ENCODE measurements around the gene NDUFV2.
"Not testable (repeated sequence)": the region's sequence is repeated elsewhere in the genome, so short reads cannot be mapped to it uniquely, and the experiment has no call there.

Gene NDUFV2

DNA sequence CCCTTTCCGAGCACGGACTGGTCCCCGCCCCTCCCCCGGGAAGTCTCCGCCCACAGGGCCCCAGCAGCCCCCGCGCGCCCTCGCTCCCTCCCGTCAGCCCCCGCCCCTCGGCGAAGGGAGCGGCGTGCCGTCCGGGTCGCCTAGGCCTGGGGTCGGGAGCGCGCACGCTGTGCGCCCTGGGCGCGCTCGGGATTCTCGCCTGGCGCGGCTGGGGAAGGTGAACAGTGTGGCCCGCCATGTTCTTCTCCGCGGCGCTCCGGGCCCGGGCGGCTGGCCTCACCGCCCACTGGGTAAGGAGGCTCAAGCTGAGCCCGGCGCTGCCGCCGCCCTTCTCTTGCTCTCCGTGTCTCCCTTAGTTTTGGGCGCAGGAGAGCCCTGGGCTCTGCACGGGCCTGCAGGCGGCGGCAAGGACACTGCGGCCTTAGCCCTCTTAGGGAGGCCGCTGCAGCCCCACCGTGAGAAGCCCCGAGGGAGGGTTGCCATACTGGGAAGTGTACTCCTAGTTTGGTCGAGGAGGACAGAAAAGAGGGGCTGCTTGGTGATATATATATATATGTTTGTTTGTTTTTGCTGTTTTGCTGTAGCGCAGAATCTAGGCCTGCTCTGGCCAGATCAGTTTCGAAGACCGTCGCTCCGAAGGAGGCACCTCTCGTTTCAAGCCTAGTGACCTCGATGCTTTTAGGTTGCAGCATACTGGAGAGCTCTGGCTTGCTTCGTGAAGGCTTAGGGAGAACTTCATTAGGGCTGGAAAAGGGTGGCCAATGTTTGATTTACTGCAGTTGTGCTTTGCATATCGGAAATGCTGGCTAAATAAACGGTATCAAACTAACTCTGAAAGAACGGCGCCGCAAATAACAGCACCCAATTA is at the start of gene NDUFV2:
Gene NDUFV2, plus strand, starts transcription at position 192 of the 868 bp plus-strand sequence. Its CDS starts 45 bp downstream, at position 237.
- peak; percentile 94 to 97 (median 95) for DNase-seq (ENCODE audit: low read depth in 3 of 3)

GRCh38 chr18:9053814-9054213 is 48.7 kb upstream of the NDUFV2 start:
- DNase-seq (ENCODE audit: low read depth in 3 of 3), result no peak

DNA sequence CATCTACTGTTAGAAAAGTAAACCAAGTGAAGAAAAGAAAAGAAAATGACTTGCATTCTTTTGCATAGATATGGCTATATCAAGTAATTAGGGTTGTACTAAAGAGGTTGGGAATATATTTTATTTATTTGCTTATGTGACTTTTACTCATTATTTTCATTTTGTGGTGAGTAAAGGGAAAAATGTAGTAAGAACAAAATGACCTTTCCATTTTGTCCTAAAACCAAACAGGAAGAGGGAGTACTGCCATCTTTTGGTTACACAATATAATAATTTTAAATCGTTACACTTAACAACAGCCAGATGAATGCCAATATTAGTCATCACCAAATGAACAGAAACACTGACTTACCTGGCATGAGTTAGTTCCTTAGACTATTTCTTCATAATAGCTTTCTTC is 47.3 kb upstream of the NDUFV2 start:
- no peak for DNase-seq (ENCODE audit: low read depth in 3 of 3)

DNA sequence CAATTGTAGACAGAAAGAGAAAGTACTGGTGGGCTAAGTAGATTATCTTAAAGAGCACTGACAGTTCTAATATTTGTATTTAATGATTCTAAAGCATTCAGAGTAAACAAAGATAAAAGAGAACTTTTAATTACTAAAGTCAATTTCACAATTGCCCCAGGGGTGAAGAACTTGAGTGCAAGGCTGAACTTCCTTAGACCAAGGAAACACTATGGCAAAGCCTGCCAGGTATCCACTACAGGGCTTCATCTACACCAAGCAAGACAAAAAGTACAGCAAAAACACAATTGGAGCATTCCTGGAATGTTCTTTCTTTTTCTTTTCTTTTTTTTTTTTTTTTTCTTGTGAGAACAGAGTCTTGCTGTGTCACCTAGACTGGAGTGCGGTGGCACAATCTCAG is 46.9 kb upstream of the NDUFV2 start:
- DNase-seq (ENCODE audit: low read depth in 3 of 3), result no peak

- DNase-seq (ENCODE audit: low read depth in 3 of 3), result no peak
Measured at GRCh38 chr18:9057646-9058045, 44.9 kb upstream of the NDUFV2 start.

GRCh38 chr18:9058406-9058805 is 44.1 kb upstream of the NDUFV2 start:
- no peak for DNase-seq (ENCODE audit: low read depth in 3 of 3)

- DNase-seq (ENCODE audit: low read depth in 3 of 3), result no peak
Measured at GRCh38 chr18:9062418-9062751, 40.1 kb upstream of the NDUFV2 start.

GRCh38 chr18:9065864-9066263 is 36.6 kb upstream of the NDUFV2 start:
- DNase-seq (ENCODE audit: low read depth in 3 of 3), result no peak

DNA sequence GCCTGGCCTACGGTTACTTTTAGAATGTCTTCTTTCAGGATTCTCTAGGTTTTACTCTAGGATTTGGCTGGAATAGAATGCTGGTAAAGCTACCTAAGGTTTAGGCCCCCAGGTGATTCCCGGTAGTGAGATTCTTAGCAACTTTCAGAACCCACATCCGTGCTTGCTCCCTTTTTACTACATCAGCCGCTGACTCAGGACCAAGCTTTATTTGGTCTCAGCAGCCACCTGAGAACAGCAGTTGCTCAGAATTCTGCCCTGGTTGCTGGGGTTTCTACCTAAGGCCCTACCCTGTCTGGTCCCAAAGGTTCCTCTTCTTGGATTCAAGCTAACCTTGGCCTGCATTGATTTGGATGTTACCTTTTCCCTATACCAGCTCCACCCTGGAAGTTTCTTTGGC is 36.1 kb upstream of the NDUFV2 start:
- DNase-seq (ENCODE audit: low read depth in 3 of 3), result no peak

- no peak for DNase-seq (ENCODE audit: low read depth in 3 of 3)
Measured at GRCh38 chr18:9066817-9067306, 35.6 kb upstream of the NDUFV2 start.

DNA sequence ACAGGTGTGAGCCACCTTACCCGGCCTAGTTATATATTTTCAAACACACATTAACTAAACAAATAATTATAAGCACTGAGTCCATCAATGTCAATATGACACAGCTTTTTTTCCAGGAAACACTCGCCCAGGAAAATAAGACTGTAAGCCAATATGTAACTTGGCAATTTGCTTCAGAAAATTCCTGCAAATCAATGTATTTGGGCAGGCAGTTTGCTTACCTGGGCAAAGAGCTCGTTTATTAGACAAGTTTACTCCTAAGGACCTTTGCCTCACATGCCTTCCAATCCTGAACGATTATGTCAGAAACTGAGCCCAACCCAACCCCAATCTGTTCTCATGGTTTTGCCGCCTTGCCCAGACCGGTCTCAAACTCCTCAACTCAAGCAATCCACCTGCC is 34.7 kb upstream of the NDUFV2 start:
- DNase-seq (ENCODE audit: low read depth in 3 of 3), result no peak

- DNase-seq (ENCODE audit: low read depth in 3 of 3), result no peak
Measured at GRCh38 chr18:9068346-9068745, 34.2 kb upstream of the NDUFV2 start.

DNA sequence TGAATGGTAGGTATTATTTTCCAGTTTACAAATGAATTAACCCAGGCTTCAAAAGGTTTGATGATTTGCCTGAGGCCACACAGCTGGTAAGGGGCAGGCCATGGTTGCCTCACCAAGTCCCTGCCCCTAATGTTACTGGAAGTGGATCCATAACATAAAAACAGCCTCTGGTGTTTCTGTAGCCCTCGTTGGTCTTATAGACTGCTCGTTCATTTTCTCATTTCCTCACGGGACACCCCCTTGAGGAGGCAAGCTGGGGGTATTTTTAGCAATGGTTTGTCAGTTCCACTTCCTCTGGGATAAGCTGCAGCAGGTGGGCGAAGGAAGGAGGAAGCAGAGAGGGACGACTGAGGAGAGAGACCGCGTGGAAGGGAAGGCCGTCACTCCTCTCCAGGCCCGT is 32.9 kb upstream of the NDUFV2 start:
- DNase-seq (ENCODE audit: low read depth in 3 of 3), result no peak

GRCh38 chr18:9070212-9070611 is 32.3 kb upstream of the NDUFV2 start:
- DNase-seq (ENCODE audit: low read depth in 3 of 3), result no peak

DNA sequence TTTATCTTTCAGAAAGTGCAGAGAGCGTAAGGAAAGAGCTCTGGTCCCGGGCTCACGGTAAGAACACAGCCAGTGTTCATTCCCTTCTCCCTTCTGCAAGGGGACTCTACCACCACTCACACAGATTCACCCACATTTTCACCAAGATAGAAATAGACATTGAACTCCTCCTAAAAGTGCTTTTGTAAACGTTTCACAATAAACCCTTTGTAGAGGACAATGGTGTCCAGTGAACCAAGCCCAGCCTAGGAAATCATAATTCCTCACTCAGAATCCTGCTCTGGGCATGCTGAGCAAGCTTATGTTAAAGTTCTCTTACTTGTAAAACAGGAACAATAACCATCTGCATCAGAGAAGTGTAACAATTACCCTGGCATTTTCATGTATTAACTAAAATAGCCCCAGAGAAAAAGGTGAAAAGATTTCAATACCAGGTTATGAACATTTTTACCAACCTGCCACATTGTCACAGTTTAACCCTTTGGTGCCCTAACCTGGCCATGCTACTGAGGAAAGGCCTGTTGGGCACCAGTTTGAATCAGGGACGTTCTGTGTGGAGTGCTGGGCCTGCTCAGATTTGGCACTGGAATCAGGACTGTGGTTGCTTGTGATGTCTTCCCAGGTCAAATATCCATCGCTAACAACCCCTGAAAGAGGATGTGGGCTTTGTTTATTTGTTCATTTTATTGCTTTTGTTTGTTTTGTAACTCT is 22.5 kb upstream of the NDUFV2 start:
- DNase-seq (ENCODE audit: low read depth in 3 of 3), result no peak

GRCh38 chr18:9081940-9082339 is 20.6 kb upstream of the NDUFV2 start:
- no peak for DNase-seq (ENCODE audit: low read depth in 3 of 3)

GRCh38 chr18:9082711-9083510 is 19.6 kb upstream of the NDUFV2 start:
- DNase-seq (ENCODE audit: low read depth in 3 of 3), result peak in 1 of 3 experiments; percentile 24

- DNase-seq (ENCODE audit: low read depth in 3 of 3), result no peak
Measured at GRCh38 chr18:9086015-9086414, 16.5 kb upstream of the NDUFV2 start.

GRCh38 chr18:9086624-9087023 is 15.9 kb upstream of the NDUFV2 start:
- DNase-seq (ENCODE audit: low read depth in 3 of 3), result no peak

DNA sequence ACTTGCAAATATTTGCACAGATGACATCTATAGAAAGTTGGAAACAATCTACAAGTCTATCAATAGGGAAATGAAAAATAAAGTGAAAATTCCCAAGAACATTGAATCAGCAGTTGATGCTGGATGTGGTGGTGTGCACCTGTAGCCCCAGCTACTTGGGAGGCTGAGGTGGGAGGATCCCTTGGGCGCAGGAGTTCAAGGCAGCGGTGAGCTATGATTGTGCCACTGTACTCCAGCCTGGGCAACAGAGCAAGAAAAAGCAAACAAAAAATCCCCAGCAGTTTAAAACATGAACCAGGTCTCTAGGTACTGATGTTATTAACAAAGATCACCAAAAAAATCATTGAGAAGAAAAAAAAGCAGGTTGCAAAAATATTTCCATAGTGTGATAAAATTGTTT is 15.4 kb upstream of the NDUFV2 start:
- no peak for DNase-seq (ENCODE audit: low read depth in 3 of 3)

- no peak for DNase-seq (ENCODE audit: low read depth in 3 of 3)
Measured at GRCh38 chr18:9088252-9088651, 14.2 kb upstream of the NDUFV2 start.

DNA sequence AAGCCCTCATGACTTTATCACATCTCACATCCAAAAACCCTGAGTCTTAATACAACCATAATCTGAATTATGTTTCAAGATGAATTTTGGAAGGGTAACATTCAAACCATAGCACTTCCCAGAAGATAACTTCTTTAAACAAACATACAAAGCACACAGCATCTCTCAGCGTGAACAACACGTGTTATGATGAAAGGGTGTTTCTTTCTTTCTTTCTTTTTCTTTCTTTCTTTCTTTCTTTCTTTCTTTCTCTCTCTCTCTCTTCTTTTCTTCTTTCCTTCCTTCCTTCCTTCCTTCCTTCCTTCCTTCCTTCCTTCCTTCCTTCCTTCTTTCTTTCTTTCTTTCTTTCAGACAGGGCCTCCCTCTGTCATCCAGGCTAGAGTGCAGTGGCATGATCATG is 13.8 kb upstream of the NDUFV2 start:
- not testable (repeated sequence) for DNase-seq (ENCODE audit: low read depth in 3 of 3)
